HT1080 (cell line): ENCODE results near the gene PJA2. TPM values are rescaled to one million over a fixed set of nuclear protein-coding genes. Genes with fewer than 3 reads are reported as not detected.
A peak's percentile ranks its signal among the peaks of the same experiment; 100 is the strongest.
"Not testable (repeated sequence)": the region's sequence is repeated elsewhere in the genome, so short reads cannot be mapped to it uniquely, and the experiment has no call there.

Source experiments
- DNase-seq: peaks from one replicate; pipeline ENCODE4 v3.0.0-alpha.2; 2015; ENCODE audit warnings: low read depth
- total RNA-seq: library from RNA; depleted of rRNA; stranded (reverse); fragments of >200 nt; shearing (Covaris generic); gene quantifications from 2 replicates; pipeline ENCODE4 v1.2.3, GENCODE V29; 2014

PJA2 gene
- total RNA-seq, 1 experiment from 2014 or later = 26.2 TPM

DNA sequence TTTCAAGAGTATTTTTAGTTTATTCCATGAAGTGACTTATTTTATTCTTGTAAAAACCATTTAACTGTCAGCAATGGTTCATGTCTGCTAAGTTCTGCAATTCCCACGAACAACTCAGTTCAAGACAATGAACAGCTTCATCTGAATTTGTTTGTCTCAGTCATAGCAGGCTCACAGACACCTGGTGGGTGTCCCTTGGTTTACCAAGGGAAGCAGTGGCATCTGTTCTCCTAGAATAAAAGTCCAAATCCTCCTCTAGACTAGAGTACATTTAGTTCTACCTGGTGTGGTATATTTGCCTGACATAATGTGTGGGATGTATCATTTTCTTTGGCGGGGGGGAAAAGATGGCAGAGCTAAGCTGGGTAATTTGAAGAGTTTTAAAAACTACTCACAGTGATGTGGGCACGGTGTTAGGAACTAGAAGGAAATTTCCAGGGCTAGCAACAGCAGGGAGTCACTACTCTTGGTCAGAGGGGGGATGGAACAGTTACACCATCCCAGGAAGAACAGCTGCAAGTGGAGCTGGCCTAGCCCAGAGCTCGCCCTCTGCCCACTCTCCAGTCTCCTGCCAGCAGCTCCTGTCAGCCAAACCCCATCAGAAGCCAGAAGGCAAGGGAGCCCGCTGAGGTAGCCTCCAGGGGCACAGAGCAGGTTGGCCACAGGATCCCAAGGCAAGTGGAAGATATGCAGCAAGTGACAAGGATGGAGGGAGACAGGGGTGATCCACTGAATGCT is 100.3 kb downstream of the PJA2 start:
- no peak for DNase-seq

DNA sequence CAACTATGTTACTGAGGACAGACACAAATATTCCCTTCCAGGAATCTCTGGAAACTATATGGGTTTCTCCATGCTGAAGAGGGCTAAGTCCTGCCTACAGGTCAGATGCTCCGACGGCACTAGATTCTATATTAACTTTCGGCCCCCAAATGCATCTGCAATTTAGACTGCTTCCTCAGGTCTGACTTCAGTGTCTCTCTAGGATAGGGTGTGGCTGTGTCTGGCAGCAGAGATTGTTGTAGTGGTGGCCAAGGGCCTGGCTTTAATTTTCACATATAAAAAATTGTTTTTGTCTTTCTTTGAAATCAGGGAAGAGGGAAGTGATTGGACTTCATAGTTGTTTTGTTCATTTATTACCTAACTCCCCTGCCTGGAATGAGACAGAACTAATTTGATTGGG is 101.8 kb downstream of the PJA2 start:
- DNase-seq = no peak

DNA sequence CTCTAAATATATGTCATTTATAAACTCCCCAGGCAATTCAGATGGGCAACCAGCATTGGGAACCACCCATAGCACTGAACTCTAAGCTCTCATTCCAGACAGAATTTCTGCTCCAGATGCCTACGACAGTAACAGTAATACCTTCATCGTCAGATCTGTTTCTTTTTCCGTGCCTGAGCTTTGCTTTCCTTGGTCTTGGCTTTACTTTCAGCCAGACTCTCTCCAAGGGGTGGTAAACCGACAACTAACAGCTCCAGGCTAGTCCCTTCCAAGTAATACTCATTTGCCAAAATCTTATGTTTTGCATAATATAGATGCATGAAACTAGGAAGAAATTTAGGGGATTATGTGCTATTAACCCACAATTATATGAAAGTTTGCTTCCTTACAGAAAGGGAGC is 102.3 kb downstream of the PJA2 start:
- no peak for DNase-seq

GRCh38 chr5:109305352-109305751 is 104.4 kb downstream of the PJA2 start:
- no peak for DNase-seq

DNA sequence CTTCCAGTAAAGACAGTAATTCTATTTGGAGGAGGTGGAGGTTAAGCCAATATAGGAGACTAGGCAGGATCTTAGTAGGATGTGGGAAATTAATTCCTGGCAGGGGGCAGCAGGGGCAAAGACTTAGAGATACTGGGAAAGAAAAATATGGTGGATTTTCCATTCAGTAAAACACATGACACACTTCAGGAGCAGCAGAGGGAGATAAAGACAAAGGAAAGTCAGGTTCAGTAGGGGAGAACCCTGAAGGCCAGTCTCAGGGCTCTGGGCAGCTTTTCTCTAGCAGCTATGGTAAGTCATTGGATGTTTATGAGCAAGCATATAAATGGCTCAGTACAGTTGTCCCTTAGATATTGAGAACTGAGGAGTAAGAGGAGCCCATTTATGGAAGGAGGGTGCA is 105.5 kb downstream of the PJA2 start:
- DNase-seq = peak; percentile 10

- DNase-seq = no peak
Measured at GRCh38 chr5:109300367-109300766, 109.4 kb downstream of the PJA2 start.

GRCh38 chr5:109299557-109299956 is 110.2 kb downstream of the PJA2 start:
- no peak for DNase-seq

DNA sequence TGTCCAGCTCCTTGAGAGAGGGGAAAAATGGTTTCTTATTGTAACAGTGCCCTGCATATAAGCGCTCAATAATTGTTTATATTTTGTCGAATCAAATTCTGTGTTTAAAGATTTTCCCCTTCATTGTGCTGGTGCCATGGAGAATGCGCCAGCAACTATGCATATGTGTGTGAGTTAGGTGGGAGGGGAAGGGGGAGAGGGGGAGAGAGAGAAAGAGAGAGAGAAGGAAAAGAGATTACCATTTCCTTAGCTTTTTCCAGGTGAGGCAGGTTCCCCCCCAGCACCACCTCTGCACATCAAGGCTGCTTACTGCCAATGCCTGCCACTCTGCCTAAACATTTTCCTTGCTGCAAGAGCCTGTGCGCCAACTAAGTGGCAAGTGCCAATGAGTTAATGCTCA is 111.0 kb downstream of the PJA2 start:
- DNase-seq = no peak

GRCh38 chr5:109297900-109298299 is 111.9 kb downstream of the PJA2 start:
- DNase-seq = no peak

DNA sequence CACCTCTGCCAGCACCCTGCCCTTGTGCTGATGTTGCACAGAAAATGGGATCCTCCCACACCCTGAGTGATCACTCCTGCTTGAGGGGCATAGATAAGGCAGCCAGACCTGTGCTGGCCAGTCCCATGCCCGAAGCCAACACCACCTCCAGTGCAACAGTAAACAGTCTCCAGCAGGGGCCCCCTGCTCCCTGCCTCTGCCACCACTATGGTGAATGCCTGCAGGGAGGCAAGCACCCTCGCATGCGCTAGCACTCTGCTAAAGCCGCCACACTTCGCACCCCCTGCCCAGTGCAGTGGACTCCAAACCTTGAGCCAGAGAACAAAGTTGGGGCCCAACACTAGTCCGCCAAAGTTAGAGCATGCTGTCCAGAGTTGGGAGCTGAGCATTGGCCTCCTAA is 118.7 kb downstream of the PJA2 start:
- no peak for DNase-seq

DNA sequence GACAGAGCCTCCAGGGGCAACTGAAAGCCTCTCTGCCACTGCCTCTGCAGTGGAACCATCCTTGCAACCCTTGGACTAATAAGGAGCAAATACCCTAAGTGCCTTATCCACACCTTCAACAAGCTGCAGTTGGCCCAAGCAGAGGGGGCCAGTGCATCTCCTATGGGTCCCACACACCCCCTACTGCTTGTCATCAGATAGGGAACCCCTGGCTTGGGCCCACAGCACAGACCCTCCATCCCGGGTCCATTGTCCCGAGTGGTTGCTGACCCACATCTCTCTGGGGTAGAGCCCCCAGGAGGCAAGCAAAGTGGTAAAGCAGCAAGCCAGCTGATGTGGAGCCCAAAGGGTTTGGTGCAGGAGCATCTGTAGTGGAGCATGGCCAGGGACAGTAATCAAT is 119.5 kb downstream of the PJA2 start:
- no peak for DNase-seq

- DNase-seq = not testable (repeated sequence)
Measured at GRCh38 chr5:109286628-109287027, 123.1 kb downstream of the PJA2 start.
